ENCODE results near the gene CCDC124.

GRCh38 chr19:17949956-17950309 lies 17.1 kb downstream of the CCDC124 start:
- TF ChIP-seq, protein P1, sequence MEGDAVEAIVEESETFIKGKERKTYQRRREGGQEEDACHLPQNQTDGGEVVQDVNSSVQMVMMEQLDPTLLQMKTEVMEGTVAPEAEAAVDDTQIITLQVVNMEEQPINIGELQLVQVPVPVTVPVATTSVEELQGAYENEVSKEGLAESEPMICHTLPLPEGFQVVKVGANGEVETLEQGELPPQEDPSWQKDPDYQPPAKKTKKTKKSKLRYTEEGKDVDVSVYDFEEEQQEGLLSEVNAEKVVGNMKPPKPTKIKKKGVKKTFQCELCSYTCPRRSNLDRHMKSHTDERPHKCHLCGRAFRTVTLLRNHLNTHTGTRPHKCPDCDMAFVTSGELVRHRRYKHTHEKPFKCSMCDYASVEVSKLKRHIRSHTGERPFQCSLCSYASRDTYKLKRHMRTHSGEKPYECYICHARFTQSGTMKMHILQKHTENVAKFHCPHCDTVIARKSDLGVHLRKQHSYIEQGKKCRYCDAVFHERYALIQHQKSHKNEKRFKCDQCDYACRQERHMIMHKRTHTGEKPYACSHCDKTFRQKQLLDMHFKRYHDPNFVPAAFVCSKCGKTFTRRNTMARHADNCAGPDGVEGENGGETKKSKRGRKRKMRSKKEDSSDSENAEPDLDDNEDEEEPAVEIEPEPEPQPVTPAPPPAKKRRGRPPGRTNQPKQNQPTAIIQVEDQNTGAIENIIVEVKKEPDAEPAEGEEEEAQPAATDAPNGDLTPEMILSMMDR (IDR thresholded peaks at IDR 0.05; ENCODE audit: insufficient read depth, low read length, poor library complexity, severe bottlenecking): no peak
- TF ChIP-seq EZH2phosphoT487 (conservative IDR thresholded peaks at IDR 0.05; ENCODE audit: low read length): no peak
